ENCODE measurements around the gene ARHGAP25.

DNA sequence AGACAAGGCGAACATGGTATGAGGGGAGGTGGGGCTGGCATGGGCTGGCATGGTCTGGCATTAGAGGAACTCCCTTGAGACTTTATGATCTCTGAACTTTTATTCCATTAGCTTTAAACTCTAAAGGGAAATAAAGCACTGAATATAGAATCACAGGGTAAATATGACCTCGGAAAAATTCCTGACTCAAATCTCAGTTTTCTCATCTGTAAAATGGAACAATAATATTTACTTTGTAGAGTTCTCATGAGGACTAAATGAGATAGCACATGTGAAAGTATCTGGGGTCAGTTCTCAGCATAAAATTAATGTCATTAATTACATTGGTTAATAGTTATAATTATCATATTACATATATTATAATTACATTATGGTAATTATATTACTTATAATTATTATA lies 65.9 kb downstream of the ARHGAP25 start:
- TF ChIP-seq, protein P1, sequence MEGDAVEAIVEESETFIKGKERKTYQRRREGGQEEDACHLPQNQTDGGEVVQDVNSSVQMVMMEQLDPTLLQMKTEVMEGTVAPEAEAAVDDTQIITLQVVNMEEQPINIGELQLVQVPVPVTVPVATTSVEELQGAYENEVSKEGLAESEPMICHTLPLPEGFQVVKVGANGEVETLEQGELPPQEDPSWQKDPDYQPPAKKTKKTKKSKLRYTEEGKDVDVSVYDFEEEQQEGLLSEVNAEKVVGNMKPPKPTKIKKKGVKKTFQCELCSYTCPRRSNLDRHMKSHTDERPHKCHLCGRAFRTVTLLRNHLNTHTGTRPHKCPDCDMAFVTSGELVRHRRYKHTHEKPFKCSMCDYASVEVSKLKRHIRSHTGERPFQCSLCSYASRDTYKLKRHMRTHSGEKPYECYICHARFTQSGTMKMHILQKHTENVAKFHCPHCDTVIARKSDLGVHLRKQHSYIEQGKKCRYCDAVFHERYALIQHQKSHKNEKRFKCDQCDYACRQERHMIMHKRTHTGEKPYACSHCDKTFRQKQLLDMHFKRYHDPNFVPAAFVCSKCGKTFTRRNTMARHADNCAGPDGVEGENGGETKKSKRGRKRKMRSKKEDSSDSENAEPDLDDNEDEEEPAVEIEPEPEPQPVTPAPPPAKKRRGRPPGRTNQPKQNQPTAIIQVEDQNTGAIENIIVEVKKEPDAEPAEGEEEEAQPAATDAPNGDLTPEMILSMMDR (IDR thresholded peaks at IDR 0.05; ENCODE audit: extremely low read depth in 1 of 2, insufficient read depth in 1 of 2, low read depth in 1 of 2, low read length in 2 of 2) = no peak
- TF ChIP-seq JUN (IDR thresholded peaks at IDR 0.05; ENCODE audit: borderline replicate concordance, insufficient read depth, insufficient read length, low read depth) = no peak
- TF ChIP-seq POLR2A (IDR thresholded peaks at IDR 0.05; ENCODE audit: low read depth, low read length) = no peak
- no peak for TF ChIP-seq EZH2 (IDR thresholded peaks at IDR 0.05; ENCODE audit: borderline replicate concordance, low read depth, low read length, severe bottlenecking)
- TF ChIP-seq FOS (IDR thresholded peaks at IDR 0.05; ENCODE audit: borderline replicate concordance, insufficient read depth, low read length) = no peak

Measured in endothelial cell of umbilical vein (primary cell).